ENCODE measurements around the gene RAB3D.
"Not testable (repeated sequence)": the region's sequence is repeated elsewhere in the genome, so short reads cannot be mapped to it uniquely, and the experiment has no call there.

Gene RAB3D

DNA sequence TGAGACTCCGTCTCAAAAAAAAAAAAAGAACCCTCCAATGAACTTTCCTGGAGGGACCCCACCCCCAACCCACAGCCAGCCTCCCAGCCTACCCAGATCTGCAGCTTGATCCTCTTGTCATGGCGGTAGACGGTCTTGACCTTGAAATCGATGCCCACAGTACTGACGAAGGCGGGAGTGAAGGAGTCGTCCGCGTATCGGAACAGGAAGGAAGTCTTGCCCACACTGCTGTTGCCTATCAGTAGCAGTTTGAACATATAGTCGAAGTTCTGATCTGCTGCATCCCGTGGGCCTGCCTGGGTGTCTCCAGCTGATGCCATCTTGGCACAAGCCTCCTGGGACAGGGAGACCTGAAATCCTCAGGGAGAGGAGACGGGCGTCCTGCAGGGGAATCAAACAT is 2.4 kb downstream of the RAB3D start:
- DNase-seq: no peak

DNA sequence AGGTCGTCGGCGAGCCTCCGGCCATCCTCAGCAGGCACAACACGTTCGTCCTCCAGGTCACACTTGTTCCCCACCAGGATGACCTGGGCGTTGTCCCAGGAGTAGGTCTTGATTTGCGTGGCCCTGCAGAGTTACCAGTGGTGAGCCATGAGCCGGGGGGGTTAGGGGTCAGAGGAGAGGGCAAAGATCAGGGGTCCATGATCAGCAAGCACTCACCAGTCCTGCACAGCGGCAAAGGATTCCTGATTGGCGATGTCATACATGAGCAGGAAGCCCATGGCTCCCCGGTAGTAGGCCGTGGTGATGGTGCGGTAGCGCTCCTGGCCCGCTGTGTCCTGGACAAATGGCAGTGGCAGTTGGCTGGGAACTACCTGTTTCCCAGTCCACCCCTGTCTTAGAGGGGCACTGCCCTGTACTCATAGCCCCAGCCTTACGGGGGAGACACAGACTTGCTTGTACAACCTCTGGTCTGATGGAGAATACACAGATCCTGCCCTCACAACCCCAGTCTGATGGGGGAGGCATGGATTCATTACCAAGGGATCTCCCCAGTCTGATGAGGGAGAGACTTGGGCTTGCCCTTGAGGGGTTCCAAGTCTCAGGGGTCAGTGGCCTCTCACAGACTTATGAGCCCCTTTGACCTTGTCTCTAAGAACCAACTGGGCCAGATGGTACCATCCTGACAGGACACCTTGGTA is 3.9 kb downstream of the RAB3D start:
- no peak for DNase-seq

GRCh38 chr19:11333838-11334237 is 5.6 kb downstream of the RAB3D start:
- not testable (repeated sequence) for DNase-seq

DNA sequence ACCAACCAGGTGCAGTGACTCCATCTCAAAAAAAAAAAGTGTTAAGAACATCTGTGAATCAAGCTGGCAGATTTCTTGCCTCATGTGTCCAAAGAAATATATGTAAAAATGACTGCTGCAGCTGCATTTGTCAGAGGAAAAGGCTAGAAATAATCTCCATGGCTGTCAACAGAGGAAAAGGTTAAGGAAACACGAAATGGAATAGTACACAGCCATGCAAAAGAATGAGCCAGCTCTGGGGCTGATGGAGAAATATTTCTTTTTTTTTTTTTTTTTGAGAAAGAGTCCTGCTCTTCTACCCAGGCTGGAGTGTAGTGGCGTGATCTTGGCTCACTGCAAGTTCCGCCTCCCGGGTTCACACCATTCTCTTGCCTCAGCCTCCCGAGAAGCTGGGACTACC is 6.6 kb downstream of the RAB3D start:
- no peak for DNase-seq

GRCh38 chr19:11331502-11331901 is 8.0 kb downstream of the RAB3D start:
- DNase-seq: no peak

GRCh38 chr19:11330127-11330526 is 9.3 kb downstream of the RAB3D start:
- DNase-seq: no peak

- DNase-seq: no peak
Observed at GRCh38 chr19:11325544-11325943, 13.9 kb downstream of the RAB3D start.

GRCh38 chr19:11324748-11325389 is 14.6 kb downstream of the RAB3D start:
- DNase-seq: no peak

DNA sequence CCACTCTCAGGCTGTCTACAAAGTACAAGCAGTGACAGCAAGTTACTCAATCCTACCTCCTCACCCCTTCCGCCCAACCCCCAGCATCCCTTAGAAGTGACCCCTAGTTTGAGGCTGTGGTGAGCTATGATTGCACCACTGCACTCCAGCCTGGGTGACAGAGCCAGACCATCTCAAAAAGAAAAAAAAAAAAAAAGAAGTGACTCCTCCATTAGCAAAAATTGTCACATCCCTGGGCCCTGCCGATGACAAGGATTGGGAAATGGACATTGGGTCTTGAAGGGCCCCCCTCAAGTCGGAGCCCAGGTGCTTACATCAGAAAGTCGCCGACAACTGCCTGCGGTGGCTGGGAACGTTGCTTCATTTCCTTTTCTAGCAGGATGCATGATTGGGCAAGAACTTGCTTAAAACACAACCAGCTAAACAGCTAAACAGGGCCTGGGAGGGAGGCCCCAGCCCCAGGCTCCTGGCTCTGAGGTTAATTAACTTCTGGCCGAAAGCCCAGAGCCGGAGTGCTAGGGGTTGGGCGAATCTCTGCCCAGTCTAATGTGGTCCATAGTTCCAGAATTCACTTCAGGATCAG is 15.3 kb downstream of the RAB3D start:
- no peak for DNase-seq

DNA sequence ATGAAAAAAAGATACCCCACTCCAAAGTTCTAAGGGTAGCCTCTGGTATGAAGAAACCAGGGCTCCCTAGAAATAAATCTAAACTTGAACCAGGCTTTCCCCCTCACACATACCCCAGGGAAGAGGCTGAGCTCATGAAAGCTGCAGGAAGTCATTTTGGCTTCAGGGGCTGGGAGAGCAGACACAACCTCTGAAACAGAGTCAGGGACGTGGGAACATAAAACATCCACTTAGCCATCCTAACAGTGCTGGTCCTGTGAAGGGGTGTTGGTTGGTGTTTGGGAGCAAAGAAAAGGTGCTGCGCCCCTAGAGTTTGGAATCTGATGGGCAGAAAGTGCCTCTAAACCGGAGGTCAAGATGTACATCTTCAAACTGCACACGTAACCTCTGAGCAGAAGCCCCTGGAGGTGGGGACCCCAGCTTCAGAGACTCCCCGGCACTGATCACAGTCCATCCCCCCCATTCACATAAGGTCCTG is 15.8 kb downstream of the RAB3D start:
- DNase-seq: no peak

DNA sequence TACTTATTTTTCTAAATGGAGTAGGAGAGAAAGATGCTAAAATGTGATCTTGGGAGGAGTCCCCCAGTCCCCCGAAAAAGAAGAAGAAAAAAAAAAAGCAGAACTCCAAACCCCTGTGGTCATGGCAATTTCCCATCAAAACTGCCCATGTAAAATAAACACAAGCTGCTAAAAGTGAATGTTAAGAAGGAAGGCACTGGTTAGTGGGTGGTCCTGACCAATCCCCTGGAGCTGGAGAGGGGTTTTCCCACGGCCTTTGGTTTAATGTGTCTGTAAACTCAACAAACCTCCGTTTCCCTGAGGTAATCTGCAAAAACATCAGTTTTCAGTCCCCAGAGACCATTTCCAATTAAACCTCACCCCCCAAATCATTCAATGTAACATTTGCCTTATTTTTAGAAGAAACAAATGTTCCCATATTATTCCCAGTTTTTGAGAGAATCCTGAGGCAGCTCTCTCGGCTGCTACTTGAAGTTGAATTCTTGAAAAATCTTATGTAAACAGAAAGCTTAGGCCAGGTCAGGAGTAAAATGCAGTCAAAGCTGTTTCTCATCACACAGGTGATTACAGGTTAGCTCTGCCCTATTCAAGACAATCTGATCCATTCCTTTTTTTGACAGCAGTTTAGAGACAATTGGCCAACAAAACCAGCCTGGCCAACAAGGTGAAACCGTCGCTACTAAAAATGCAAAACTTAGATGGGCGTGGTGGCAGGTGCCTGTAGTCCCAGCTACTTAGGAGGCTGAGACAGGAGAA is 17.0 kb downstream of the RAB3D start:
- DNase-seq: no peak

GRCh38 chr19:11321191-11322126 is 18.0 kb downstream of the RAB3D start:
- no peak for DNase-seq

DNA sequence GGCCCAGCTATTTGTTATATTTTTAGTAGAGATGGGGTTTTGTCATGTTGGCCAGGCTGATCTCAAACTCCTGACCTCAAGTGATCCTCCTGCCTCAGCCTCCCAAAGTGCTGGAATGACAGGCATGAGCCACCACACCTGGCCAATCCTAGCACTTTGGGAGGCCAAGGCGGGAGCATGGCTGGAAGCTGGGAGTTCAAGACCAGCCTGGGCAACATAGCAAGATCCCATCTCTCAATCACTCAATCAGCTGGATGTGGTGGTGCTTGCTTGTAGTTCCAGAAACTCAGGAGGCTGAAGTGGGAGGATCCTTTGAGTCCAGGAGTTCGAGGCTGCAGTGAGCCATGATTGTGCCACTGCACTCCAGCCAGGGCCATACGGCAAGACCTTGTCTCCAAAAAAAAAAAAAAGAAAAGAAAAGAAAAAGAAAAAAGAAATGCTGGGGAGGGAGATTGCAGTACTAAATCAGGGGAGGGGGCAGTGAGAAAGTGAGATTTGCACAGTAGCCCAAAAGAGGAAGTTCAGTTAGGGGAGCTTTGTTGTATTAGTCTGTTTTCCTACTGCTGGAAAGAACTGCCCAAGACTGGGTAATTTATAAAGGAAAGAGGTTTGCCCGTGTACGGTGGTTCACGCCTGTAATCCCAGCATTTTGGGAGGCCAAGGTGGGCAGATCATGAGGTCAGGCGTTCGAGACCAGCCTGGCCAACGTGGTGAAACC is 19.0 kb downstream of the RAB3D start:
- DNase-seq: not testable (repeated sequence)

DNA sequence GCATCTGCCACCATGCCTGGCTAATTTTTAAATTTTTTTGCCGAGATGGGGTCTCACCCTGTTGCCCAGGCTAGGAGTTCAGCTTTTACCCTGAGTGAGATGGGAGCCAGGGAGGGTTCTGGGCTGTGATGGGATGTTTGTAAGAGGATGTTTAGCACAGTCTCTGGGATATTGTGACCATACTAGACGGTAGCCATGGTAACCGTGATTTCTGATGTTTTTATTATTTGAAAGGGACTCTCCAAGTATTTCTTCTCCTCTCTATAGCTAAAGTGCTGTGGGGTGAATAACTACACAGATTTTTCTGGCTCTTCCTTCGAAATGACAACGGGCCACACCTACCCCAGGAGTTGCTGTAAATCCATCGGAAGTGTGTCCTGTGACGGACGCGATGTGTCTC is 33.1 kb downstream of the RAB3D start:
- DNase-seq: no peak

GRCh38 chr19:11304936-11305335 is 34.5 kb downstream of the RAB3D start:
- no peak for DNase-seq

GRCh38 chr19:11300811-11301120 is 38.7 kb downstream of the RAB3D start:
- DNase-seq: no peak

- no peak for DNase-seq
Observed at GRCh38 chr19:11299946-11300810, 39.3 kb downstream of the RAB3D start.

DNA sequence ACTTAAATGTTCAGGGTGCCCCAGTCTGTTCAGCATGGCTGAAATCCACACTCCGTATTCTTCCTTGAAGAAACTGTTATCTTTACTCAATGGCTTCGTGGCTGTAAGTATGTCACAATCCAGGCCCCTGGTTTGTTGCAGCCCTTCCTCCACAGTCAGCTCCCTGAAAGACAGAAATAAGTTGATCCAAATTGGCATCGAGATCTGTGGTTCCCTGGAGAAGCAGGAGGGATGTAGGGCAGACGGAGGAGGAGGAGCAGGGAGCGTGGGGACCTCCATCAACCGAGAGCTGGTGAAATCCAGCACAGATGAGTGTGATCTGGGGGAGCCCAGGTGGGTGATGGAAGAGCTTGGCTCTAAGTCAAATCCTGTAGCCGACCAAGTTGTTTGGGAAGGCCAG is 43.2 kb downstream of the RAB3D start:
- no peak for DNase-seq

- DNase-seq: no peak
Observed at GRCh38 chr19:11295665-11296245, 43.7 kb downstream of the RAB3D start, which contains the start of gene TSPAN16. TSPAN16 (plus strand) TSS chr19:11296160; CDS start chr19:11296298, 138 bp downstream.

DNA sequence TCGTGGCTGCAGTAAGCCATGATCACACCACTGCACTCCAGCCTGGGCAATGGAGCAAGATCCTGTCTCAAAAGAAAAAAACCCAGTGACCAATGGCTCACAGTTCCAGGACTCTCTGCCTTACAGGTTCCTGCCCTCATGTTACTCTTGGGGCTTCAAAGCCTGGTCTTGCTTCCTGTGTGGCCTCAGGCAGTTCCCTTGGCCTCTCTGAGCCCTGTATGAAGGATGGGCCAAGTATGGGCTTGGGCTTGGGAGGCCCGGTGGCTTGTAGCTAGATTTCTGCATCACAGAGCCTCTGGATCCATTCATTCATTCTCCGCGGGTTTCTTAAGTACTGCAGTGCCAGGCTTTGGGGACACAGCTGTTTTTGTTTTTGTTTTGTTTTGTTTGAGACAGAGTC is 44.3 kb downstream of the RAB3D start:
- DNase-seq: no peak

All from activated CD8-positive, alpha-beta memory T cell treated with anti-CD3 and anti-CD28 coated beads for 24 hours (primary cell).